Fibroblast of lung (primary cell): Measurements from ENCODE around the gene NUFIP2. TPM values are rescaled to one million over a fixed set of nuclear protein-coding genes. Genes with fewer than 3 reads are reported as not detected.
"Not testable (repeated sequence)": the region's sequence is repeated elsewhere in the genome, so short reads cannot be mapped to it uniquely, and the experiment has no call there.

ENCODE experiments used
- DNase-seq, 2 donors: peaks; one replicate each; pipeline versions ENCODE4 v3.0.0 to v3.0.0-alpha.2; 2010; ENCODE audit warnings: low read depth in 2 of 2
- H2AFZ ChIP-seq: 2 replicates; pipeline ENCODE4 v1.5.1; 2012; ENCODE audit warnings: low read length, control low read depth, inconsistent platforms
- H3K27ac ChIP-seq: 2 replicates; pipeline ENCODE4 v1.5.1; 2011; ENCODE audit warnings: low read length, control low read depth; ENCODE audit not compliant: insufficient read depth
- H3K27me3 ChIP-seq: 2 replicates; pipeline ENCODE4 v1.5.1; 2011; ENCODE audit warnings: mild to moderate bottlenecking, low read length; ENCODE audit not compliant: control insufficient read depth, insufficient read depth
- H3K36me3 ChIP-seq: 2 replicates; pipeline ENCODE4 v1.5.1; 2011; ENCODE audit warnings: low read length; ENCODE audit not compliant: control insufficient read depth, insufficient read depth
- H3K4me1 ChIP-seq: 2 replicates; pipeline ENCODE4 v1.5.1; 2011; ENCODE audit warnings: low read length; ENCODE audit not compliant: control insufficient read depth, insufficient read depth; ENCODE audit errors: extremely low read depth
- H3K4me2 ChIP-seq: 2 replicates; pipeline ENCODE4 v1.5.1; 2011; ENCODE audit warnings: low read length, control low read depth; ENCODE audit not compliant: insufficient read depth; ENCODE audit errors: extremely low read depth
- H3K4me3 ChIP-seq, 4 experiments: fragments of 200-600 bp in 1 of 4; sonication (generic) in 1 of 4; replicated peaks in 1 of 4; 2 replicates each; pipeline ENCODE4 v1.5.1; 2011 to 2016; ENCODE audit warnings: low read length in 4 of 4, low read depth in 3 of 4, mild to moderate bottlenecking in 3 of 4, control low read depth in 2 of 4, inconsistent platforms in 1 of 4, mixed read lengths in 1 of 4; ENCODE audit not compliant: insufficient read depth in 1 of 4; ENCODE audit errors: control extremely low read depth in 1 of 4
- H3K79me2 ChIP-seq: 2 replicates; pipeline ENCODE4 v1.5.1; 2012; ENCODE audit warnings: mild to moderate bottlenecking, low read length, inconsistent platforms; ENCODE audit not compliant: control insufficient read depth, insufficient read depth
- H3K9ac ChIP-seq: 2 replicates; pipeline ENCODE4 v1.5.1; 2011; ENCODE audit warnings: mild to moderate bottlenecking, low read length, control low read depth; ENCODE audit not compliant: insufficient read depth
- H3K9me3 ChIP-seq: 2 replicates; pipeline ENCODE4 v1.5.1; 2012; ENCODE audit warnings: low read depth, low read length; ENCODE audit not compliant: control insufficient read depth, insufficient read depth
- H4K20me1 ChIP-seq: 2 replicates; pipeline ENCODE4 v1.5.1; 2011; ENCODE audit warnings: low read length; ENCODE audit not compliant: control insufficient read depth, insufficient read depth; ENCODE audit errors: extremely low read depth
- EZH2 ChIP-seq: IDR thresholded peaks from 2 replicates; pipeline ENCODE4 v1.5.1; 2012; ENCODE audit warnings: low read length, control low read depth, mild to moderate bottlenecking; ENCODE audit errors: missing control alignments
- polyA plus RNA-seq, 2 donors: library from polyadenylated mRNA; depleted of rRNA in 1 of 2; stranded (reverse) in 1 of 2; unstranded in 1 of 2; fragments of >200 nt; gene quantifications; 2 replicates each; pipeline ENCODE4 v1.2.1, GENCODE V29; 2011 to 2012; ENCODE audit warnings: missing spikeins in 1 of 2
- total RNA-seq: library from RNA; depleted of rRNA; stranded (reverse); fragments of >200 nt; gene quantifications from 2 replicates; pipeline ENCODE4 v1.2.1, GENCODE V29; 2014
- TF ChIP-seq, protein P1 (sequence below), 2 donors: IDR thresholded peaks in 1 of 2; conservative IDR thresholded peaks in 1 of 2; 1 replicate in 1 of 2; 2 replicates in 1 of 2; pipeline ENCODE4 v1.5.1; 2011 to 2012; ENCODE audit warnings: low read length in 2 of 2, control low read depth in 1 of 2, inconsistent platforms in 1 of 2, low read depth in 1 of 2, mild to moderate bottlenecking in 1 of 2

Gene NUFIP2
- total and polyA plus RNA-seq, 2 donors (not counting 1 experiment from before 2014, with no cell fraction given) = 12.3 to 33.2 TPM

DNA sequence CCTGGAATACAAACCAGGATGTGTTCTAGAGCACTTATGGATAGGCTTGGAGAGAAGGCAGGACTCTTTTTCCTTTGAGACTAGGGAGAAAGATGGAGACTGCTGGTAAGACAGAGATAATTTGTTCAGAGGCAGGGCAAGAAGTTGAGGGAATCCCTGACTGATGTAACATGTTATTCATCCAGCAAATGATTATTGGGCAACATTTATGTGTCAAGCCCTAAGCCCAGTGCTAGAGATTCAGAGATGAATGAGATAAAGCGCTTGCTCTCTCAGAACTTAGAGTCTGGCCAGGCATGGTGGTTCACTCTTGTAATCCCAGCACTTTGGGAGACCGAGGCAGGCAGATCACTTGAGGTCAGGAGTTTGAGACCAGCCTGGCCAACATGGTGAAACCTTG lies 47.8 kb upstream of the NUFIP2 start:
- Histone ChIP-seq H3K9me3 (no peaks in the 10 kb centered on the region), H3K4me2 (no peak overlapping the region), H2AFZ (no peak overlapping the region), H3K4me1 (no peaks in the 10 kb centered on the region), H3K27me3 (peaks cover 13% of the 10 kb centered on the region), H3K27ac (no peak overlapping the region), H3K9ac (no peak overlapping the region), H3K4me3 (no peak overlapping the region), H3K79me2 (no peaks in the 10 kb centered on the region), H4K20me1 (no peaks in the 10 kb centered on the region), H3K36me3 (no peaks in the 10 kb centered on the region)
- DNase-seq = no peak
- no peak for TF ChIP-seq EZH2
- TF ChIP-seq, protein P1, sequence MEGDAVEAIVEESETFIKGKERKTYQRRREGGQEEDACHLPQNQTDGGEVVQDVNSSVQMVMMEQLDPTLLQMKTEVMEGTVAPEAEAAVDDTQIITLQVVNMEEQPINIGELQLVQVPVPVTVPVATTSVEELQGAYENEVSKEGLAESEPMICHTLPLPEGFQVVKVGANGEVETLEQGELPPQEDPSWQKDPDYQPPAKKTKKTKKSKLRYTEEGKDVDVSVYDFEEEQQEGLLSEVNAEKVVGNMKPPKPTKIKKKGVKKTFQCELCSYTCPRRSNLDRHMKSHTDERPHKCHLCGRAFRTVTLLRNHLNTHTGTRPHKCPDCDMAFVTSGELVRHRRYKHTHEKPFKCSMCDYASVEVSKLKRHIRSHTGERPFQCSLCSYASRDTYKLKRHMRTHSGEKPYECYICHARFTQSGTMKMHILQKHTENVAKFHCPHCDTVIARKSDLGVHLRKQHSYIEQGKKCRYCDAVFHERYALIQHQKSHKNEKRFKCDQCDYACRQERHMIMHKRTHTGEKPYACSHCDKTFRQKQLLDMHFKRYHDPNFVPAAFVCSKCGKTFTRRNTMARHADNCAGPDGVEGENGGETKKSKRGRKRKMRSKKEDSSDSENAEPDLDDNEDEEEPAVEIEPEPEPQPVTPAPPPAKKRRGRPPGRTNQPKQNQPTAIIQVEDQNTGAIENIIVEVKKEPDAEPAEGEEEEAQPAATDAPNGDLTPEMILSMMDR (conservative IDR thresholded peaks at IDR 0.05 in 1 of 2, IDR thresholded peaks at IDR 0.05 in 1 of 2; ENCODE audit: low read depth in 1 of 2, low read length in 2 of 2) = no peak

DNA sequence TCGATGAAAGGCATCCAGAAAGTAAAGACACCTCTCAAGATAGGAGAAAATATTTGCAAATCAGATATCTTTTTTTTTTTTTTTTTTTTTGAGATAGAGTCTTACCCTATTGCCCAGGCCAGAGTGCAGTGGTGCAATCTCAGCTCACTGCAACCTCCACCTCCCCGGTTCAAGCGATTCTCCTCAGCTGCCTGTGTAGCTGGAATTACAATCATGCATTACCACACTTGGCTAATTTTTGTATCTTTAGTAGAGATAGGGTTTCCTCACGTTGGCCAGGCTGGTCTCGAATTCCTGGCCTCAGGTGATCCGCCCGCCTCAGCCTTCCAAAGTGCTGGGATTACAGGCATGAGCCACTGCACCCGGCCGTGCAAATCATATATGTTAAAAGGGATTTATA lies 45.1 kb upstream of the NUFIP2 start:
- H3K79me2 ChIP-seq, H2AFZ ChIP-seq, H3K27me3 ChIP-seq, H3K9ac ChIP-seq, H3K4me1 ChIP-seq, H3K9me3 ChIP-seq, H4K20me1 ChIP-seq, H3K36me3 ChIP-seq, H3K4me2 ChIP-seq, H3K4me3 ChIP-seq, DNase-seq, H3K27ac ChIP-seq: not testable (repeated sequence)

DNA sequence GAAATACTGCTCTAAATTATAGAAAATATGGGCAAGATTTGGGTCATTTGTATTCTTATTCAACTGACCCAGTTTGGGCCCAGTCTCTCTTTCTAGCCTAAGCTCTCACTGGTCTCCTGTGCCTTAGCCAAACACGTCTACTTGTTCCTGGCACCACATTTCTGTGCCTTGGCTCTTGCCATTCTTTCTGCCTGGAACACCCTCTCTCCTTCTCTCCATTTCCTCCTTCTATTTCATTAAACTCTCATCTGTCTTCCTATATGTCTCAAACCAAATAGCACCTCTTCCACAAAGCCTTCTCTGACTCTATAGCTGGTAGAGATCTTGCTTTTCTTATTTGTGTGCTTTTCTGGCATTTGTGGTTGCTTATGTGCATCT lies 37.7 kb upstream of the NUFIP2 start:
- Histone ChIP-seq H3K9ac (no peak overlapping the region), H3K4me2 (no peak overlapping the region), H3K79me2 (no peaks in the 10 kb centered on the region), H3K4me3 (no peak overlapping the region), H3K4me1 (no peaks in the 10 kb centered on the region), H3K27ac (no peak overlapping the region), H3K9me3 (no peaks in the 10 kb centered on the region), H4K20me1 (no peaks in the 10 kb centered on the region), H3K36me3 (no peaks in the 10 kb centered on the region), H3K27me3 (peaks cover 3% of the 10 kb centered on the region), H2AFZ (no peak overlapping the region)
- DNase-seq = no peak
- TF ChIP-seq, protein P1 (conservative IDR thresholded peaks at IDR 0.05 in 1 of 2, IDR thresholded peaks at IDR 0.05 in 1 of 2; ENCODE audit: low read depth in 1 of 2, low read length in 2 of 2) = no peak
- no peak for TF ChIP-seq EZH2
